ENCODE results near the gene FBXL15.

DNA sequence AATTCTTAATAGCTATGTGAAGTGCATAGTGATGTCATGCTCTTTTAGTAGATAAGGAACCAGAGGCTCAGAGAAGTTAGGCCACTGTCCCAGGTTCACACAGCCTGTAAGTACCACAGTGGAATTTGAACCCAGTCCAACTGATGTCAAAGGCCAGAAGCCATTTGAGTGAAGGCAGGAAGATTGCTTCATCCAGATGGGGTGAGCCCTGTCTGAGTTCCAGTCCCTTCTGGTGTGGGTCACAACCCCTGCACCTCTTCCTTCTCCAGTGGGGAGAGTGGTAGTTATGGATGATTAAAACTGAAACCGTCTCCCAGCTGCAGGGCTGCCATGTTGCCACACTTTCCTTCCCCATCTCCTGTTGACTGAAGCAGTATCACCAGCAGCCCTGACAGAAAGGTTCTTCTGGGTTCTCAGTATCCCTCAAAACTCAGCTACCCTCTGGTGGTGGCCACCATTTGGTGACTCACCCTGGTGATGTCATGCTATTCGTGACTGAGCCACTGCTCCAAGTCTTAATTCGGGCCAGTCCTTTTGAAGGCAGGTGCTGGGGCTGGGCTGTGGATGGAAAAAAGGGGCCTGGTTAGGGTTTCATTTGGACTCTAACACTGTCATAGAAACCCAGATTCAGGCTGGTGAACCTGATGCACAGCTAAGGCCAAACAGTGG lies 32.2 kb downstream of the FBXL15 start:
- TF ChIP-seq, protein P1, sequence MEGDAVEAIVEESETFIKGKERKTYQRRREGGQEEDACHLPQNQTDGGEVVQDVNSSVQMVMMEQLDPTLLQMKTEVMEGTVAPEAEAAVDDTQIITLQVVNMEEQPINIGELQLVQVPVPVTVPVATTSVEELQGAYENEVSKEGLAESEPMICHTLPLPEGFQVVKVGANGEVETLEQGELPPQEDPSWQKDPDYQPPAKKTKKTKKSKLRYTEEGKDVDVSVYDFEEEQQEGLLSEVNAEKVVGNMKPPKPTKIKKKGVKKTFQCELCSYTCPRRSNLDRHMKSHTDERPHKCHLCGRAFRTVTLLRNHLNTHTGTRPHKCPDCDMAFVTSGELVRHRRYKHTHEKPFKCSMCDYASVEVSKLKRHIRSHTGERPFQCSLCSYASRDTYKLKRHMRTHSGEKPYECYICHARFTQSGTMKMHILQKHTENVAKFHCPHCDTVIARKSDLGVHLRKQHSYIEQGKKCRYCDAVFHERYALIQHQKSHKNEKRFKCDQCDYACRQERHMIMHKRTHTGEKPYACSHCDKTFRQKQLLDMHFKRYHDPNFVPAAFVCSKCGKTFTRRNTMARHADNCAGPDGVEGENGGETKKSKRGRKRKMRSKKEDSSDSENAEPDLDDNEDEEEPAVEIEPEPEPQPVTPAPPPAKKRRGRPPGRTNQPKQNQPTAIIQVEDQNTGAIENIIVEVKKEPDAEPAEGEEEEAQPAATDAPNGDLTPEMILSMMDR (IDR thresholded peaks at IDR 0.05; ENCODE audit: insufficient read depth, low read depth, low read length): no peak
- TF ChIP-seq EZH2 (IDR thresholded peaks at IDR 0.05; ENCODE audit: insufficient read depth, low read length): no peak
